GM12874 (cell line): ENCODE data around the gene L3MBTL3.

Experiments
- CTCF ChIP-seq: IDR thresholded peaks from 2 replicates; pipeline ENCODE4 v1.5.1; 2011; ENCODE audit warnings: low read depth, mild to moderate bottlenecking, control low read depth, low read length, moderate library complexity; ENCODE audit not compliant: insufficient read depth

L3MBTL3 gene

GRCh38 chr6:130188207-130188899 lies 170.0 kb downstream of the L3MBTL3 start:
- no peak for TF ChIP-seq CTCF

- TF ChIP-seq CTCF: no peak
These were observed 171.4 kb downstream of the L3MBTL3 start for GRCh38 chr6:130189531-130190397.
